Kidney tubule cell (primary cell): Measurements from ENCODE around the gene P2RY13.
A peak's percentile ranks its signal among the peaks of the same experiment; 100 is the strongest.

Experiments used
- DNase-seq: peaks from one replicate; pipeline ENCODE4 v3.0.0-alpha.2; 2018; ENCODE audit warnings: low spot score

Gene P2RY13

GRCh38 chr3:151329363-151329762, at the start of gene P2RY13:
Gene P2RY13, minus strand, starts transcription at chr3:151329549. Its CDS starts 21 bp downstream, at chr3:151329528.
- no peak for DNase-seq

- no peak for DNase-seq
Observed at GRCh38 chr3:151377768-151378385, 48.5 kb upstream of the P2RY13 start.

GRCh38 chr3:151372063-151372820, 42.9 kb upstream of the P2RY13 start:
- DNase-seq: no peak

- DNase-seq: no peak
Observed at GRCh38 chr3:151371526-151371925, 42.2 kb upstream of the P2RY13 start.

- peak; percentile 72 for DNase-seq
Observed at GRCh38 chr3:151367448-151367847, 38.1 kb upstream of the P2RY13 start.

GRCh38 chr3:151366993-151367392, 37.6 kb upstream of the P2RY13 start:
- DNase-seq: no peak

GRCh38 chr3:151362751-151363174, 33.4 kb upstream of the P2RY13 start:
- no peak for DNase-seq

GRCh38 chr3:151357463-151357850, 28.1 kb upstream of the P2RY13 start:
- no peak for DNase-seq

- no peak for DNase-seq
Observed at GRCh38 chr3:151356794-151357462, 27.6 kb upstream of the P2RY13 start.

- DNase-seq: no peak
Observed at GRCh38 chr3:151351648-151352047, 22.3 kb upstream of the P2RY13 start.

- DNase-seq: no peak
Observed at GRCh38 chr3:151351219-151351618, 21.9 kb upstream of the P2RY13 start.

- no peak for DNase-seq
Observed at GRCh38 chr3:151350656-151351055, 21.3 kb upstream of the P2RY13 start.

GRCh38 chr3:151347432-151347831, 18.1 kb upstream of the P2RY13 start:
- no peak for DNase-seq

GRCh38 chr3:151346292-151346691, 16.9 kb upstream of the P2RY13 start:
- DNase-seq: no peak

GRCh38 chr3:151345859-151346258, 16.5 kb upstream of the P2RY13 start:
- peak; percentile 61 for DNase-seq

GRCh38 chr3:151331696-151332095, 2.3 kb upstream of the P2RY13 start:
- DNase-seq: no peak

- no peak for DNase-seq
Observed at GRCh38 chr3:151330899-151331298, 1.6 kb upstream of the P2RY13 start.

- no peak for DNase-seq
Observed at GRCh38 chr3:151330379-151330778, 1.0 kb upstream of the P2RY13 start.

GRCh38 chr3:151328298-151328995, 902 bp downstream of the P2RY13 start:
- peak; percentile 48 for DNase-seq

- DNase-seq: peak; percentile 47
Observed at GRCh38 chr3:151327571-151328198, 1.7 kb downstream of the P2RY13 start.

GRCh38 chr3:151322511-151322910, 6.8 kb downstream of the P2RY13 start:
- DNase-seq: no peak

GRCh38 chr3:151321526-151321925, 7.8 kb downstream of the P2RY13 start:
- DNase-seq: no peak
